NCI-H128 (cell line): ENCODE measurements around the gene TMEM53.

Experiments used
- DNase-seq: peaks from one replicate; lab custom pipeline; 2025; ENCODE audit not compliant: unreplicated experiment; lab: John Stamatoyannopoulos, UW

The TMEM53 gene

DNA sequence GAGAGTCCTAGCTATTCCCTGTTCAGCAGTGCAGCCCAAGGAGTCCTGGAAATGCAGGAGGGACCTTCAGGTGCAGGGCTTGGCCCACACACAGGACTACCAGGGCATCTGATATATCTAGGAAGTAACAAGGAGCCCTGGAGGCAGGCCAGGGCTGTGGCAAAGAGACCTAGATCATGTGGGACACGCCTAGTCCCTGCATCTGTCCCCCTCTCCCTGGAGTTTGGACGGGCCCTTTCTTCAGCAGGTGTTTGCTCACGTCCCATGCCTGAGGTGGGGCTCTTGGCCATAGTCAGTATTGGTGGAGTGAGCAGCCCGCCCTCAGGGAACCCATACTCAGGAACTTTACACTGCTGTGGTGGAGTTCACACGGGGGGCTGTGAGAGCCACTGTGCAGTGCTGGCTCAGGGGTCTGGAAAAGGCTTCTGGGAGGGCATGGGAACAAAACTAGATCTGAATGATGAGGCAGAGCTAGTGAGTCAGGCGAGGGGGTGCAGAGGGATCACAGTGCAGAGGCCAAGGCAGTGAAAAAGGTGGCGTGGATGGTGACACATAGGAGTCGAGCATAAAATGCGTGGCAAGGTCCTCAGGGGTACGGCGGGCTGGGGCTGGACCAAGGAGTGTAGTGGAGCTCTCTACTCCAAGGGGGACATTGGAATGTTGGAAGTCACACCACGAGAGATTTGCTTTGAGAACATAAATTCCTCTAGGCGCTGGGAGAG lies 25.6 kb downstream of the TMEM53 start:
- DNase-seq = no peak

DNA sequence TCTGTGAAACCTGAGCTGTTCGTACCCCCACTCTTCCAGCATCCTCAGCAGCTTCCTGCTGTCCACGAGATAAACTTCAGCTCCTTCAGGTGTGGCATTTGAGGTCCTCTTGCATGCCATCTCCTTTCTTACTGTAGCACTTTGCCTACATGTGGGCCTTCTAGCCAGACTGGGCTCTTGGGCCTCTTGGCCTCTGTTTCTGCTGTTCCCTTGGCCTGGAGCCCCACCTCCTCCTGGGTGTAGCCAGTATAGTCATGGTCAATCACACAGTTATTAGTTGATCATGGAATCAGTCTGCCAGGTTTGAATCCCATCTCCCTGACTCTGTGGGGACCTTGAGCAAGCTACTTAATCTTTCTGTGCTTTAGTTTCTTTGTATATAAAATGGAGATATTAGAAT lies 26.4 kb downstream of the TMEM53 start:
- DNase-seq = no peak

DNA sequence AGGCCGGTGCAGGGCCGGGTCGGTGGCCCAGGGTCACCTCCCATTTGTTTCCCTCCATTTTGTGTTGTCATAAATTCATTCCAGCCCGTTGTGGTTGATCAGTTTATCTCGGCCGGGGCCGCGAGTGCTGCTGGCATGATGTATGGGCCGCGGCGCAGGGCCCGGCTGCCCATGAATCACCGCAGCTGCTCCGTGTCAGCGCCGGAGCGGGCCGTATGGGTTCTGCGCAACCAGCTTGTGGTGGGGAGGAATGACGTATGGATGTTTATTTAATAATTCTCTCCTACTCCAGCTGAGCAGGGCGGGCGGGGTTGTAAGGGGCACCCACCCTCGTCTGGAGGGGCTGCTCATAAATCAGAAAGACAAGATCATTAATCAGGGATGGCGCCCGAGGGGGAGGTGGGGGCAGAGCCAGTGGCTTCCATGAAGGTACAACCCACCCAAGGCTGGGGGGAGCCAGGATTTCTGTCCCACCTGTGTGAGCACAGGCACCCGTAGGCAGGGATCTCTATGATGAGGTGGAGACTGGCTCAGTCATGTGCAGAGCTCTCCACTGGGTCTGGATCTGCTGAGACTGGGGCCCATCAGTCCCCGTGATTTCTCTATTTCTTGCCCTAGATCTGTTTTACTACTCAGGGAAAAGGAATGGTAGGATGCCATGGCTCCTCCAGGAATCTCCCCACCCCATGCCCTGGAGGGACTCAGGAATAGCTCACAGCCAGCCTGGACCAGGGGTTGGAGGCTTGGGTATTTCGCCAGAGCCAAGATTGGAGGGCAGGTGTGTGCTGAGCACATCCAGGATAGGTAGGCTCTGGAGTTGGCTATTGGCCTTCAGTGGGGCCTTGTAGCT lies 27.8 kb downstream of the TMEM53 start:
- no peak for DNase-seq

DNA sequence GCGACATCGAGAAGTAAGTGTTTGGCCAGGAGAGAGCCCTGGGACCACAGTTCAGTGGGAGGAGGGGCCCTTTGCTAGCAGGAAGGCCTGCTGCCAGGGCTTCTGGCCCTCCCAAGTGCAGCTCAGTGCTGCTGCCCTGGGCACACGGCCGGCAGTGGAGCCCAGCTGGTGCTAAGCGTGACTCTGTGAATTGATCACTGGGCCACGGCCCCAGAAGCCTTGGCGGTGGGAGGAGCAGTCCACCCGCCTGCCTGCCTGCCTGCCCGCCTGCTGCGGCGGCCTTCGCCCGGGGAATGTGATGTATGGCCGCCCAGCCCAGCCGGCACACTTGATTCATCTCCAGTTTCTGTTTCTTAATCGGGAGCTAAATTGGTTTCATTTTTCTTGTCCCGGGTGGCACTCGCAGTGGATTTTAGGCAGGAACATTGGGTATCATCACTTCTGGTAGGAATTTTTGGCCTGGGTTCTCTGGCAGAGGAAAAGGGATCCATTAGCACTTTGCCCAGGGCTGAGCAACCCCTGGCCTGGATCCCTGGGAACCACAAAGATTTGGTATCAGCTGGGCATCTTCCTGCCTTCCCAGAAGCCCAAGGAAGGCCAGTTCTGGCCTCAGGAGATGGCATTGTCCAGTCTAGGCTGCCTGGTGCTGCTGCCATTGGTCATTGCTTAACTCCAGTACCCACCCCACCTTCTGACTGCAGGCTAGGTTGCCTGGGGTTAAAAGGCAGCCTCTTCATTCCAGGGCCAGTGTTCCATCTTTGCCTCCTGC lies 28.6 kb downstream of the TMEM53 start:
- DNase-seq = no peak

DNA sequence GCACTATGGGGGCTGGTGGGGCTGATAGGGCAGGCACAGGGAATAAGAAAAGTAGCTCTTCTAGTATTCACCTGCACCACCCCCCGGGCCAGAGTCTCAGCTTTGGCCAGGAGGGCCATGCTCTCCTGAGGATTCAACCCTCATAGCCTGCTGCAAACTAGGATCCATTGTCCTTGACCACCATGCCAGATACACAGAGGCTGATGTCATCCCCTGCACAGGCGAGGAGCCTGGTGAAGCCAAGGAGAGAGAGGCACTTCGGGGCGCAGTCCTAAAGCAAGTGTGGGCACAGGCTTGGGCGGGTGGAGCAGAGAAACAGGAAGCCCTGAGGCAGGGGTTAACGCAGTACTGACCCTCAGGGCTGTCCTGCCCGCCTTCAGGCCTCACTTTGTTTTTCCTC lies 29.5 kb downstream of the TMEM53 start:
- no peak for DNase-seq

DNA sequence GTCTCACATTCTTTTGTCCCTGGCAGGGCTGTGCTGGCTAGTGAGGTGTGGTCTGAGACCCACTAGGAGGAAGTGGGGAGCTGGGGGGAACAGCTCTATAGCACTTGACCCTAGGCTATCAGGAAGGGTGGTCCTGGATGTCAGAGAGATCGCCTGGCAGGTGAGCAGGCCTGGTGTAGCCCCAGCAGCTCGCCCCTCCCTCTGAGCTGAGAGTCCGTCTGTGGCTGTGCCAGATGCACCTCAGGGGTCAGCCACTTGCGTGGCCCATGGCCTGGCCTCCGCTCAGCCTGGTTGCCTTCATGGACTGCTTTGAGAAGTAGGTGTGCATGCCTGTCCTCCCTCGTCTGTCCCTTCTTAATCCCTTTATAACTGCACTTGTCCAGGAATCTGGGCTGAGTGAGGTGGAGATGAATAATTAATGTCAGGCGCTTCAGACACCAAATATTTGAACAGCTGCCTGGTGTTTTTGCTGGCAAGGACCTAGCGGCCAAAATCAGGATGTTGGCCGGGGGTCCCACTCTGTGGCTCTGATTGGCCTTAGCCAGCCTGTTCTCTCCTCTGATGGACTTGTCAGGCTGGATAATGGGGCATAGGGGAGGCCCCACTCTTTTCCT lies 30.5 kb downstream of the TMEM53 start:
- no peak for DNase-seq

DNA sequence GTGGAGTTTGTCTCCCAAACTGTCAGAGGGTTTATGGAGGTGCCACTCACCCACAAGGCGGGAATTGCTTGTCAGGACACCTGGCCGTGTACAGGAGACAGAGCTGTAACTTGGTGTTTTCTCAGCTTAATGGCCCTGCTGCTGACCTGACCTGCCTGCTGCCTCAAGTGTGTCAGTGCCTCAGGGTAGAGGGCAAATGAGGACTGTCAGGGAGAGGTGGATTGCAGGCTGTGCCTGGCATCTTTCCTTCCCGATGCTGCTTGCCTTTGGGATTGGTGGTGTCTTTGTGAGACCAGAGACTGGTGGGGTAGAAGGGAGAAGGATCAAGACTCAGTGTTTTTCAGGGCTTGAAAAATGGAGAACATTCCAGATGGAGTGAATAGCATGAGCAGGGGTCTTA lies 31.4 kb downstream of the TMEM53 start:
- DNase-seq = no peak

DNA sequence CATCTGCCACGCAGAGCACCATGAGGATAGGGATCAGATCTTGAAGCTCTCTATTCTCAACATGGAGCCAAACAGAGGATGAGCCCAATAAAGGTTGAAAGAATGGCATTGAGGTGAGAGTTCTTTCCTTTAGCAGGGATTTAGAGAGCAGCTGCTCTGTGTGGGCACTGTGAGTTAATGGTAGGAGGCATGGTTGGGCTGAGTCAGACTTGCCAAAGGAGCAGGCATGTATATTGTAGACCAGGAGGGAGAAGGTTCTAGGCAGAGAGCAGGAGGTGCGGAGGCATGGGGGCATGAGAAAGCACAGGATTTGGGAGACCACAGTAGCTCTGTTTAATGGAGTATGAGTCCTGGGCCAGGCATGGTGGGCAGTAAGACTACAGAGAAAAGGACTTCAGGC lies 32.0 kb downstream of the TMEM53 start:
- DNase-seq = no peak

DNA sequence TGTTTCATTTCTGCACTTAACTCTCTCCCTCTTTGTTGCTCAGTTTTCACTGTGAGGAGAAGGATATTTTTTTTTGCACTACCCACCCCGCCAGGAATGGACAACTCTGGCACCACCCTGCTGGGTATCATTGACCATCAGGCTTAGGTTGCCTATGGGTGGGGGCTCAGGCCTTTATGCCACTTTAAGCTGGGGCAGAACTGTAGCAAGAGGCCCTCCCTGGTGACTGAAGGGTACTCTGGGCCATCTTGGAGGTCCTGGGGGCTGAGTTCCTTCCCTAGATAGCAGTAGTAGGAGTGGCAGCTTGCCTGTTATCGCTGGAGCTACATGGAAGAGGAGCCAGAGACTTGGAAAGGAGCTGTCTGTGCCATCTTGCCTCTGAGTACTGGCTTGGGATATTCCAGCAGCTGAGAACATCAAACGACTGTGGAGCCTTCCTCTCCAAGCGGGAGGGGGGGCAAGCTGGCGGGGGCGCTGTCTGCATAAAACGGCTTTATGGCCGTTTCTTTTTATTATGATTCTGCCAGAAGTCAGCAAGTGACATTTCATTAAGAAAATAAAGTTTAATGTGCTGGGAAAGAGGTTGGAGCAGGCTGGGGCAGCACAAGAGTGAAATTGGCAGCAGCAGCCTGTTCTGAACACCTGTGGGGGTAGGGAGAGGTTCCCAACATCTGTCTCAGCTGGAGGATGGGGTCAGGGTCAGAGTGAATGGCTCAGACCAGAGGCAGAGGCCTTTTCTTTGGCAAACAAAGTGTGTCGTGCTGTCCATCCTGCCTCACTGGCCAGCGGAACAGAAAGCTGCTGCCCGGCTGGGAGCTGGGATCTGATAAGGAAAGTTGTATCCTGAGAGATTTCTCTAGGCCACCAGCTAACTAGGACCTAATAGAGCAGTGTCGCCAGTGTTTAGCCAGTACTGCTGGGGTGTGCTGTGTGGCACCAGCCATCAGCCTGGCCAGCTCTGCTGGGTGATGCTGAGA lies 32.9 kb downstream of the TMEM53 start:
- DNase-seq = no peak

DNA sequence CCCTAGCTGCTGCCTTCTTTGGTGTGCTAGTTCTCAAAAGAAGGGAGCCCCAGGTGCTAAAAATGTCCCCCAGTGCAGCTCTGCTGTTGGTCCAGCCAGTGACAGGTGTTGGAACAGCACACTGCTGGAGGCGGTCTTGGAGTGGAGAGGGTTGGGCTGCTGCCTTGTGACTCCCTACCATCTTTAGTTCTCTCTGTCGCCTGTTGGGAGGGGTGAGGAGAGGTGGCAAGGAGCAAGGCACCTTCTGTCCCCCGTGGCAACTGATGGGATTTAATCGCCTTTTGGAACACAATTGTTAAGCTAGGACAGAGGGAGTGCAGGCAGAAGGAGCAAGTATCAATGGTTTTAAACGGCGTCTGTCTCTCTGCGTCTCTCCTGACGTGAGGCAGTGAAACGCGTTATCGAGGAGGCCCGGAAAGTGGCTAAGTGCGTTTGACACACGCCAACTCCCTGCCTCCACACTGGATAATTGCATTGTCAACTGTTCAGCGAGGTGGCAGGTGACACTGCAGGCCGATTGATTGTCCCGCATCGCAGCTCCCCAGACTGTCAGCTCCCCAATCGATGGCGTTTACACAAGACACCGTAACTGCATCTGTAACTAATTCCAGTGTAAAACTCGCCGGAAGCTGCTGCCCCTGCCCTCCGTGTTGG lies 34.0 kb downstream of the TMEM53 start:
- no peak for DNase-seq

DNA sequence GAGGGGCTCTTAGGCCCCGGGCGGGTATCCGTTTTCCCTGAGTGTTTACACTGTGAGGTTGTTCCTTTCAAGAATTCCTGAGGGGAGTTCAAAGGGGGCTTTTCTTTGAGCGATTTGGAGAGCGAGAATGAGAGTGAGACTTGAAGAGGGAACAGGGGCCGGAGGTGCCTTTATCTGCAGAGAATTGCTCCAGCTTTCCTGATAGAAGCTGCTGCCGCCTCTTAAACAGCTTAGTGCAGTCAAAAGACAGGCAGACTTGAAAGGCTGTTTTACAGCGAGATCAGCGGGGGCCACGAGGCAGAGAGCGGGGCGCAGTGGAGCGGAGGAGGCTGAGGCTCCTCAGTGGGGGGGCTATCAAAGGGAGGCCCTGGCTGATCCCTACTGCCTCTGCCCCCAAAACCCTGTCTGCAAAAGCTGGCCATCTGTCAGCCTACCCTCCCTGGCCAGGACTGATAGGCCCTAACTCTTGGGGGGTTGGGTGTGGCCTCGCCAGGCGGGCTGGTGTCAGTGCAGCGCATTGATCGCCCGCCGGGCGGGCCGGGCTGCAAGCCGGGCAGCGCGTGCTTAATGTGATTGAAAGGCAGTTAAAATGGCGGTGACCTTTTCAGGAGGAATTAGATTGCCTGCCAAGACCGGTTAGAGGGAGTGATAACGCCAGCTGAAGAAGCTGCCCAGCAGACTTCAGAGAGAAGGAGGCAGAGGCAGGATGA lies 36.4 kb downstream of the TMEM53 start:
- no peak for DNase-seq

DNA sequence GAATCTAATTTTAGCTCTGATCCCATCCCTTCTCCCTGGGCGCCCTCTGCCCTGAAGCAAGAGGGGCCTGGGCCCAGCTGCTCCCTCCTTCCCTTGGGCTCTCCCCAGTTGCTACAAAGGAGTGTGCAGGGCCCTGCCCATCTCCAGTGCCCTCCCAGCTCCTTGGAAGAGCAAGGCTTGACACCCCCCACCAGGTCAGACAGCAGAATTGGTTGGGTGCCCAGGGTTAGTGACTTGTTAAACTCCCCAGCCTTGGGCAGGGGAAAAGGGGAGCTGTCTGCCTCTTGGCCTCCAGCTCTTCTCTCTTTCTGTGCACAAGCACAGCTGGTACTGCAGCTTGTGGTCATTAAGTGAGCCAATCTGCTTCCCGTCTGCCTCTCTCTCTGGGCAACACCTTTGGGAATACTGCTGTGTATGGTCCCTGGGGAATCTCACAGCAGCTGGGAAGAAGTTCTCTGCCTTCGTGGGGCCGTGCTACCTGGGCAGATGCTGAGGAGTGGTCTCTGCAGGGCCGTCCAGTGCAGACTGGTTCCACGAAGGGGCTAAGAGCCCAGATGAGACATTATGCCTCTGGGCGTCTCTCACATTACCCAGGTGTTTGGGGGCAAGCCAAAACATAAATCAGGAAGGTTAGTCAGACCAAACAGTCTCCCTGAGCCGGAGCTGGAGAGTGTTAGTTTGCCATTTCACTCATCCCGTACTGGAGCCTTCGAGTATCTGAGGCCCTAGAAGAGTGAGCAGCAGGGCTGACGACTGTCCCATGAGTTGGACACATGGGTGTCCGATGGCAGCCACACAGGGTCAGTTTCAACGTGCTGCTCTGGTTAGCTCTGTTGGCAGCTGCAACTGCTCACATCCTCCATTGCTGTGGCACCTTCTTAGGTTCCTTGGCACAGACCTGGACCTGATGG lies 37.3 kb downstream of the TMEM53 start:
- no peak for DNase-seq

DNA sequence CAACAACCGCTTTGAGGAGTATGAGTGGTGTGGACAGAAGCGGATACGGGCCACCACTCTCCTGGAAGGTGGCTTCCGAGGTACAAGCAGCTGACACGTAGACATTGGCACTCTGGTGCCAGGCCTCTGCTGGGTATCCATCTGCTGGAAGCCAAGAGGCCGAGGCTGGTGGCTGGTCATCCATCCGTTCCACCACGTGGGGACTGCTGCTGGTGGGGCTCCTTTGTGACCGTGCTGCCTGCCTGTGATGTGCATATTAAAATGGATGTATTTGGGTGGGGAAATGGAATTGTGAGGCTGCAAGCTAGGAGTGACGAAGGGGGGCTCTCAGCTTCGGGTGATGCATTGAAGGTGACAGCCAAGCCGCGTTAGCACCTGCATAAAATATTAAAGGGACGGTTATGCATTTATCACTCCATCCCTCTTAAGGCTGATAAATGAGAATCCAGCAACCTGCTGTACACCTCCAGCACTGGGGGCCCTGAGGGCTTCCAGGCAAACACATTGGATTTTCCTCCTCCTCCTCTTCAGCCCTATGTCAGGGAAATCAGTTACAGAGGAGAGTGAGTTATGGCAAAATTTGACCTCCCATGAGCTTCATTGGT lies 38.1 kb downstream of the TMEM53 start:
- no peak for DNase-seq

DNA sequence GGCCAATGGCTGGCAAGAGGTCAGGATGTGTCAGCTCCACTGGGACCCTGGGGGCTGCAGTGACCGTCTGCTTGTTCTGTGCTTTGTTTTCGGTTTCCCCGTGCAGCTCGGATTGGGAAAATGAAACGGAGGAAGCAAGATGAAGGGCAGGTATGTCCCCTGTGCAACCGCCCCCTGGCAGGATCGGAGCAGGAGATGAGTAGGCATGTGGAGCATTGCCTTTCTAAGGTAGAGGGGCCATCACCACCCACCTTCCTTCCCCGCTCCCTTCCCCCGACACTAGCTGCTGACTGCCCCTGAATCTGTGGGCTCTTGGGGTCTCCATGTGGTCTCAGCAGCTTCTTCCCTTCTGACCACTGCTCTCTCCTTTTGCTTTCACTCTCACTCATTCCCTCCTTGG lies 38.8 kb downstream of the TMEM53 start:
- DNase-seq = no peak

DNA sequence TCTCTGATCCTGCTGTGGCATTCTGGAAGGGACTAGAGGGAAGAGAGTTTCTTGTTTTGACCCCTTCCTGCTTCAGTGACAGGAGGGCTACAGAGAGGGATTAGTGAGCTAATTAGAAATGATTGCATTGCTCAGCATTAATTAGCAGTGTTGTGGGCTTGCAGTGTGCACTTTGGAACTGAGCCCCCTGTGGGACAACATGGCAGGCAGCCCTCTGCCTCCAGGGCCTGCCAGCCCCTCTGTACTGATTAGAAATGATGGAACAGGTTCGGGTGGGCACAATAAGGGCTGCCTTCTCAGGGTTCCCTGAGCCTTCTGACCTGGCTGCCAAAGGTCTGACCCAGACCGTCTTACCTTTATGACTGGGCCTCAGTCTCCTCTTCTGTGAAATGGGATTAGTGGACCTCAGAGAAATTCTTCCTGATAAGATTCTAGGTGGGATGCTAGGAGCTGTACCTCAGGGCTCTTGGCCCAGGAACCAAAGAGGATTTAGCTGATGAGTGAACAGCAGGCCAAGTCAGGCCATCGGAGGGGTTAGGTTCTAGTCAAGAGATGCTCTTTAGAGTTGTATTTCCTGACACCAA lies 39.6 kb downstream of the TMEM53 start:
- no peak for DNase-seq

DNA sequence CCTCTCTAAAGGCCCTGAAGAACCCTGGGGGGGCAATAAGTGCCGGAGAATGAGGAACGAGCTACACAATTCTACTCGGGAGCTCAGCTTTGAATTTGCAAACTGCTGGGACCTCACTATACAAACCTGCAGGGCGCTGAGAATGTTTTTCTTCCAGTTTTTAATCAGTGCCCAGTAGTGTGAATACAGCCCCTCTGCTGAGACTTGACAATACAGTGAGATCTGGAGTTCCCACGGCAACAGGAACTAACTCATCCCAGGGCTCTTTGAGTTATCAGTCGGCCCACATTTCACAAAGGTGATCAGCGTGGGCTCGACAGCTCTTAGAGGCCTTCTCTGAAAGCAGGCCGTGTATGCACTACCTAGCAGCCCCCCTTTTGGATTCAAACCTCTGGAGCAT lies 41.7 kb downstream of the TMEM53 start:
- DNase-seq = no peak
